Measurements from ENCODE around the gene TTC7B.

The TTC7B gene

DNA sequence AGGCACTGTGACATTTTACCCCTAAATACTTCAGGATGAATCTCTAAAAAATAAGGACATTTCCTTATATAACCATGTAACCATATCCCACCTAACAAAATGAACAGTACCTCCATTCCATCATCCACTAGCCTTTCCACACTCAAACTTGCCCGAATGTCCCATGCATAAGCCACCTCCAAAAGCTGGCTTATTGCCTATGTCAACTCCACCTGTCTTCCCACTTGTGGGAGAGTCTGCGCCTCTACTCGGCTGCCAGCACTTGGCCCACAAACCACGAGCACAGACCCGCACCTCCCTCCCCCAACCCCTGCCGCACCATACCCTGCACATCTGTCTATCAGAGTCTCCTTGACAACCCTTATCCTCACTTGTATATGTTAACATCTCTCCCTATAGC is 253.6 kb downstream of the TTC7B start:
- no peak for DNase-seq (ENCODE audit: low read depth in 1 of 2, low spot score in 1 of 2)

DNA sequence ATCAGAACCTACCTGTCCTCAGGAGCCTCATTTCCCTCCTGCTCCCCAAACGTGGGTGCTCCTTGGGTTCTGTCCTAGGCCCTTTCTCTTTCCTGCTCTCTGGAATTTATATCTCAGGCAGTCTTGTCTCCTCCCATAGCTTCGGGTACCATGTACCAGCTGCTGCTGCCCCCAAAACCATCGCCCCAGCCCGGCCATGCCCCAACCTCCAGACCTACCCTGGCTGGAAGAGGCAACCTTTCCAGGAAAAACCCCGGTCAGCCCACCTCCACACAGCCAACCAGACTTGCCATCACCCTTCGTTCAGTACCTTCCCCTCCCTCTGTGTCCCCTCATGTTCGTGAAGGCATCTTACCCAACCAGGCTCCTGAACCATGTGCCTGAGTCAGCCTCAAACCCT is 254.3 kb downstream of the TTC7B start:
- DNase-seq (ENCODE audit: low read depth in 1 of 2, low spot score in 1 of 2) = no peak

GRCh38 chr14:90560991-90561390 is 255.2 kb downstream of the TTC7B start:
- DNase-seq (ENCODE audit: low read depth in 1 of 2, low spot score in 1 of 2) = no peak

DNA sequence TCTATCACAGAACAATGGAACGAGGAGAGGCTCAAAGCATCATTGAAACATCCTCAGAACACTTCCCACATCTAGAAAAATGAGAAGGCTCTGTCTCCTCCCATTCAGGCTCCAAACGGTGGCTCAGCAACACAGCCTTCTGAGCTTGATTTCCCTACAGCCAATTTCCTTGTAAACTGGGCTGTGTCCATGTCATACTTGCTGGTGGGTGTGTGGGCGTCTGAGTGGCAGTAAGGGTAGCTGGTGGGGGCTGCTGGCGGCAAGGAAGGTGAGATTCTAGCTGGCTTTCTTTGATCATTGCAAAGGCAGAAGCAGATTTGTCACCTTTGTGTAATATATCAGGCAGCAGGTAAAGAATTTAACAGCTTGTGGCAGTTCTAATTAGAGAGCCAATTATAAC is 255.7 kb downstream of the TTC7B start:
- DNase-seq (ENCODE audit: low read depth in 1 of 2, low spot score in 1 of 2) = no peak

- DNase-seq (ENCODE audit: low read depth in 1 of 2, low spot score in 1 of 2) = no peak
These were observed 256.3 kb downstream of the TTC7B start for GRCh38 chr14:90559811-90560492.

DNA sequence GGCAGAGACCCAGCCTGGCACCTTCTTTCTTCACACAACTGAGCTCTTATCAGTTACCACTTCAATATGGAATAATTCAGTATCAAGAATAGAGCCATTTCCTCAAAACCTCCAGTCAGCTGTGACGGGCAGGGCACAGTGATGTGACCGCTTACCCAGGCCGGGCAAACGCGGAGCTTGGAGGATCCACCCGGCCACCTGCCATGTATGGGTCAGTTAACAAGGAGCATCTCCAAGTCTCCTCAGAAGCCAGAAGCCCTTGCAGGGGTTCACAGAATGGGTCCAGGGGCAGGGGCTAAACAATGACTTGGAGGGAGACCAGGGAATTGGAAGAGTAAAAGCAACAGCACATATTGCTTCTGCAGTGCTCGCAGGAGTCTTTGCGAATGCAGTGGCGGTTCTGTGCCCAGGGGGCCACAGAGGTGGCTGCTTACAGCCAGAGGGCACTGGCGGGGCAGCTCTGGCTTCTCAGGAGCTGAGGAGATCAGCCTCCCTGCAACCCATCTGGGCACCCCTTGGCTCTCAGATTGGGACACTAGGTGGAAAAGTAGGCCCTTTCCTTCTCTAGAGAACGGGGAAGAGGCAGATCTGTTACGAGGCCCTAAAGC is 257.1 kb downstream of the TTC7B start:
- DNase-seq (ENCODE audit: low read depth in 1 of 2, low spot score in 1 of 2) = no peak

GRCh38 chr14:90558041-90558982 is 257.9 kb downstream of the TTC7B start:
- no peak for DNase-seq (ENCODE audit: low read depth in 1 of 2, low spot score in 1 of 2)

DNA sequence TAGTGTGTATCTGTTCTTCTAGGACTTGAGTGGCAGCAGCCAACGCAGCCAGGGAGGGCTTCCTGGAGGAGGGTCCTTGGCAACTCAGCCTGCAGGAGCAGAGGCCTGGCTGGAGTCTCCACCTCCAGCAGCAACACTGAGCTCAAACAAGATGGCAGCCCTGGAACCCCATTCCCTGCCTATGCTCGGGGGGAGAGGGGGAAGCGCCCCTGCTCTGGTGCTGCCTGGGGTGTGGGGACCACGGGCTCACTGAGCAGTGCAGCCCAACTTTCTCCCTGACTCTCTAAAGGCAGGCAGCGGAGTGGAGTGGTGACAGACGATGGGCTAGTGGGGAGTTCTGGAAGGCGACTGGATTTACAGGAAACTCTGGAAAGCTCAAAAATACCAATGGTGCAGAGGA is 258.7 kb downstream of the TTC7B start:
- DNase-seq (ENCODE audit: low read depth in 1 of 2, low spot score in 1 of 2) = no peak

GRCh38 chr14:90556666-90557450 is 259.4 kb downstream of the TTC7B start:
- no peak for DNase-seq (ENCODE audit: low read depth in 1 of 2, low spot score in 1 of 2)

DNA sequence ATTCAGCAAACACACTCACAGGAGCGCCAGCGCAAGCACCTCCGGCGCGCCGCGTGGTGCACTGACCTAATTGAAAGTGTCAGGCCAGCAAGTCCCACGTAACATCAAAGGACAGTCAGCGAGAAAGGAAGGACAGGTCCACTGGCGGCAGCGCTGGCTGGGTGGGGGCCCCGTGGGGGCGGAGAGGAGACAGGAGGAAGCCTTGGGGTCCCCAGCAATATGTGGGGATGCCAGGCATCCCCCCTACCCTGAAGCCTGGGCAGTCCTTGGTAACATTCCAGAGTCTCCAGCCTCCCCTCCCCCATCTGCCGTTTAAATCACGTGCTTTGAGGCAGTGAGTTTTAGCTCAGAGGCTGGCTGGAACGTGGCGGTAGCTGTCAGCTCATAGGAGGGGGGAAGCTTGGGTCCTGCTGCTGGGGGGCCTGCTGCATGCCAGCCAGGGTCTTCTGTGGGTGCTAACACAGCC is 260.2 kb downstream of the TTC7B start:
- no peak for DNase-seq (ENCODE audit: low read depth in 1 of 2, low spot score in 1 of 2)

DNA sequence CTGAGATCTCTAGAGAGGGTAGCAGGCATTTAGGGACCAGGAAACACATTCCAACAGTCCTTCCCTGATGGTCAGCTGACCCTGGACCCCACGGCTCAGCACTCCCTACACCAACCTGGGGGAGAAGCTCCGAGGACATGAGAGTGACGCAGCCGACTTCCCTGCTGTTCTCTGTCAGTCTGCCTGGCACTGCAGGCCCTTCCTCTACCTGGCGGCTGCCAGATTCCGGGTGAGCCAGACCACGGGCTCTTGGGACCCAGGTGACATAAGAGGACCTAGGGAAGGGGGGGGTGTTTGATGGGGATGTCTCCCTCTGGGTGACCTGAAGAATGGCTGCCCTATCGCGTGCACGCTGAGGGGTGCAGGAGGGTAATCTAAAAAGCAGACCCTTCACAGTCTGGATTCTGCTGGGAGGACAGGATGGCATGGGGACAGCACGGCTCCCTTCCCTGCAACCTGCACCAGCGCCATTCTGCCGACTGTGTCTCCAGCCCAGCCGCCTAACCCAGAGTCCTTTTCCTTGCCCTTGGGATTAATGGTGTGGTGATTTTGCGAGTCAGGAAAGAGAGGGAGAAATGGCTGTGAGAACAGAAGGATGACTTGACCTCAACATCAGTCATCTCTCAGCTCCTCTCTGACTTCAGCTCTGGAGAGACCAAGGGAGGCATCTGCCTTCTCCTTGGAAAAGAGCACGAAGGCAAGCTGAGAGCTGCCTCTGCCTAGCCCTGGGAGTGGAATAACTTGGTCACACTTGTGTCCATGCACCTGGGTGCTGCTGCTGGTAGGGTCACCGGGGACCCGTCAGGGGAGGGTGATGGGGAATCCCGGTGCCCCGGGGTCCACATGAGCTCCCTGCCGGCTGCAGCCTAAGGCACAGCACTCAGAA is 260.9 kb downstream of the TTC7B start:
- DNase-seq (ENCODE audit: low read depth in 1 of 2, low spot score in 1 of 2) = no peak

- DNase-seq (ENCODE audit: low read depth in 1 of 2, low spot score in 1 of 2) = no peak
These were observed 261.9 kb downstream of the TTC7B start for GRCh38 chr14:90554341-90554740.

- no peak for DNase-seq (ENCODE audit: low read depth in 1 of 2, low spot score in 1 of 2)
These were observed 262.3 kb downstream of the TTC7B start for GRCh38 chr14:90553921-90554336.

DNA sequence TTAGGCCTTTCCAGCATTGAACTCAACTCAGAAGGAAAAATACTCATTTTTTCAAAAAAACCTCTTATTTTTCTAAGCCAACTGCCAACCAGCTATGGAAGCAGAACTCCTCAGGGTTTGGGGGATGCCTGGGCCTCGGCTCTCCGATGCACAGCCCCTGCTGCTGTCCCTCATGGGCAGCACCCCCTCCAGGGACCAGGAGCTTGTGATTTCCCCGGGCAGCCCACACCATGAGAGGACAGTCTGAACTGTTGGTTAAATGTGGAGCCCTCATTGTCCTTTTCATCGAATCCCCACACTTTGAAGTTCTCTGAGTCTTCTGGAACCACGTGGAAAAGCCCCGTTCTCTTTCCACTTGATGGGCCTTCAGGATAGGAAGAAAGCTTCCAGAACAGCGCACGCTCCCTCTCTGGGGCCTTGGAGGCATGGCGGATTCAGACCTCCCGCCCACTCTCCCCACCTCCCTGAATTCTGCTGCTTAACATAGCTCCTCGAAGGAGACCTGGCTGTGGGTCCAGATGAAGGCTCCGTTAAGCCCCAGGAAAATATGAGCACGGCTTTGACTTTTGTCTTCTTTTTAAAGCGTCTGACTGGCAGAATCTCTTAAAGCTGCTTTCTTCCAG is 262.8 kb downstream of the TTC7B start:
- DNase-seq (ENCODE audit: low read depth in 1 of 2, low spot score in 1 of 2) = no peak

DNA sequence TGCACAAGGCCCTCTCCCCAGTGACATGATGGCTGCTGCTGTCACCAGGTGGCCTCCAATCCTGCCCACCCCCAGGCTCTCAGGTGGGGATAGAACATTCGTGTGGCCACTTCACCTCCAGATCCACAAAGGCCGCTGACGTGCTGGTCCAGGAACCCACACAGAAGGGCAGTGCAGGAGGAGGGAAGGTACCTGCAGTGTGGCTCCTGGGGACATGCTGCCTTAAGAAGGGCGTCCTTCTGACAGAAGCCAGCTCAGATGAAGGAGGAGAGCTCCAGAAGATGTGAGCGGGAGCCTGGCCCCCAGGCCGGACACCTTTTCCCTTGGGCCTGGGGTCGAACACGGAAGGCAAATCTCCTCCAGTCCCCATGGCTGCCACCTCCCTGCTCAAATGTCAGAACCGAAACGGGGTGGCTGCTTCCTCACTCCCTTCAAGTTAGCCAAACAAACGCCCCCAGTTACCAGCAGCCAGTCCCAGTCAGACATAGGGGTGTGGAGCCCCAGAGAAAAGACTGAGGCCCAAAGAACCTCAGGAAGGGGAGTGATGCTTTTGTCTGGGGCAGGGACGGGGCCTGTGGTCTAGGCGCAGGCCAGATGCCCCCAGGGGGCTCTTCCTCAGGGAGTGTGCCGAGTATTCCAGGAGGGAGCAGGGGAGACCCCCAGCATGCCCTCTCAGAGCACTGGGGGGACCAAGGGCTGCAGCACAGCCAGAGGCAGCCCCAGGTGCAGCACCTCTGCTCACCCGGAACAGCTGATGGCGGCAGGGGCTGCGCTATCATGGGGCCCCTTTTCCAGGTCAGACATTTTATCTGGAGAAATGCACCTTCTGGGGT is 263.5 kb downstream of the TTC7B start:
- no peak for DNase-seq (ENCODE audit: low read depth in 1 of 2, low spot score in 1 of 2)

GRCh38 chr14:90551733-90552464 is 264.3 kb downstream of the TTC7B start:
- DNase-seq (ENCODE audit: low read depth in 1 of 2, low spot score in 1 of 2) = no peak

- no peak for DNase-seq (ENCODE audit: low read depth in 1 of 2, low spot score in 1 of 2)
These were observed 265.0 kb downstream of the TTC7B start for GRCh38 chr14:90551070-90551704.

Data from activated T-helper 1 cell treated with anti-CD3 and anti-CD28 coated beads, Interleukin-2, amount 50 U/mL, for 16 hours (primary cell).